ENCODE data around the gene ZNF318. TPM values are rescaled to one million over a fixed set of nuclear protein-coding genes. Genes with fewer than 3 reads are reported as not detected.

ZNF318 gene
- total RNA-seq, 1 experiment from 2014 or later = 17.1 TPM

DNA sequence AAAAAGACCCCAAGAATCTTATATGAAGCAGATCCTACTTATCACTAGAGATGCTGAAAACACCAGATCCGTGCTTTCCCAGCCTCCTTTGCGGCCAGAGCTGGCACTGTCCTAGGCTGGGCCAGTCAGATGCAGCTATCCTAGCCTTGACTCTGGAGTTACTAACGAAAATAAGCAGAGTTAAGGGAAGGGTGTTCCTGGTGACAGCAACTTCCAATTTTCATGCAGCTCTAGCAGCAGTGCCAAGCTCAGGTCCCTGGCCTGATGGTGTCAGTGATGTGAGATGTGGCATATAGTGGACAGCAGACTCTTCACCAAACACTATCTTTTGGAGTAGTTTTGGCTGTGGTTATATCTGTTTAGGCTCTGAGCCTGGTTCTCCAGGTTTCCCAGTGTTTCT is 32.3 kb upstream of the ZNF318 start:
- Histone ChIP-seq H3F3A (ENCODE audit: insufficient read depth, low read depth) (peaks cover 22% of the 10 kb centered on the region), H3K9me2 (ENCODE audit: insufficient read depth) (no peaks in the 10 kb centered on the region), H3K27ac (no peak overlapping the region), H3K9me3 (ENCODE audit: insufficient read depth, low read depth) (peaks cover 4% of the 10 kb centered on the region; the same call in 1 of the 2 replicates), H3K79me2 (ENCODE audit: low read depth) (no peaks in the 10 kb centered on the region), H3K4me2 (no peak overlapping the region), H3K4me1 (replicated peaks; ENCODE audit: insufficient read depth) (peaks cover 39% of the 10 kb centered on the region), H3K27me3 (ENCODE audit: insufficient read depth, low read depth) (no peaks in the 10 kb centered on the region), H3K36me3 (ENCODE audit: low read depth) (no peaks in the 10 kb centered on the region), H2AFZ (no peak overlapping the region), H3K4me3 (no peak overlapping the region), H4K20me1 (ENCODE audit: insufficient read depth) (no peaks in the 10 kb centered on the region)
- no peak for DNase-seq
- ChIA-PET CTCF (no interaction called here), POLR2A (ENCODE audit: unreplicated experiment) (no interaction called here)
- intact Hi-C loops (cut with micrococcal nuclease; ENCODE audit: unreplicated experiment) = no loop called here
- BruUV-seq (replicated peaks) = no TSS peak
- TF ChIP-seq EZH2 (IDR thresholded peaks at IDR 0.05; ENCODE audit: low read depth) = no peak
- no peak for TF ChIP-seq CTCF (conservative IDR thresholded peaks at IDR 0.05)

- peaks cover 44% of the 10 kb centered on the region for H3K4me1 ChIP-seq (replicated peaks; ENCODE audit: insufficient read depth)
- no peaks in the 10 kb centered on the region for H3K36me3 ChIP-seq (ENCODE audit: low read depth)
- no peaks in the 10 kb centered on the region for H3K79me2 ChIP-seq (ENCODE audit: low read depth)
- TF ChIP-seq EZH2 (IDR thresholded peaks at IDR 0.05; ENCODE audit: low read depth) (no peak), CTCF (conservative IDR thresholded peaks at IDR 0.05) (no peak)
- ChIA-PET POLR2A (ENCODE audit: unreplicated experiment) (no interaction called here), CTCF (no interaction called here)
- BruUV-seq (replicated peaks) = no TSS peak
- no peak overlapping the region for H3K4me3 ChIP-seq
- no peaks in the 10 kb centered on the region for H3K9me2 ChIP-seq (ENCODE audit: insufficient read depth)
- 0 out of 2 replicates have a peak overlapping the region, but pooled peaks have one; percentile 1 for H3K4me2 ChIP-seq
- H3K27ac ChIP-seq = no peak overlapping the region
- H2AFZ ChIP-seq = no peak overlapping the region
- H3K27me3 ChIP-seq (ENCODE audit: insufficient read depth, low read depth) = no peaks in the 10 kb centered on the region
- no peaks in the 10 kb centered on the region; the same call in 1 of the 2 replicates for H3K9me3 ChIP-seq (ENCODE audit: insufficient read depth, low read depth)
- no peak for DNase-seq
- peaks cover 22% of the 10 kb centered on the region for H3F3A ChIP-seq (ENCODE audit: insufficient read depth, low read depth)
- H4K20me1 ChIP-seq (ENCODE audit: insufficient read depth) = no peaks in the 10 kb centered on the region
- intact Hi-C loops (cut with micrococcal nuclease; ENCODE audit: unreplicated experiment) = no loop called here
These were observed 30.6 kb upstream of the ZNF318 start for GRCh38 chr6:43399932-43400487.

DNA sequence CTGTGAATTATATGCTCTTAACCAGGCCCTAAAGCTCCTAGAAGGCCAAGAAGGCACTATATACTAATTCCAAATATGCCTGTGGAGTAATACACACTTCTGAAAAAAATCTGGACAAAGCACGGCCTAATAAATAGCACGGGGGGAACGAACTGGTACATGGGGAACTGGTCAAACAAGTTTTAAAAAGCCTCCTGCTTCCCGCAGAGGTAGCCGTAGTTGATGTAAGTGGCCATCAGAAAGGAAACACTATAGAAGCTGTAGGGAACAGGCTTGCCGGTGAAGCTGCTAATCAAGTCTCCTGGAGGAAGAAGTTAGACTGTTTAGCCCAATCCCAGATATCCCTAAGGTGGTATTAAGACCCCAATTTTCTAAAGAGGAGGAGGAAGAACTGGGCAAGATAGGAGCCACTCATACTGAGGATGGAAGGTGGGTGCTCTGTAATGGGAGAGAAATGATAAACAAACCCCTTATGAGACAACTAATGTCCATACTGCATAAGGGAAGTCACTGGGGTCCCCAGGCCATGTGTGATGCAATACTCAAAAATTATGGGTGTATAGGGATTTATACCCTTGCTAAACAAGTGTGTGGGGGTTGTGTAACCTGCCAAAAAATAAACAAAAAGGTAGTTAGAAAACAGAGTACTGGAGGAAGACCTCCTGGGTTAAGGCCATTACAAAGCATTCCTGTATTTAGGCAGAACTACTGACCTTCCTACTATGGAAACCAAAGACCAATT is 27.1 kb upstream of the ZNF318 start:
- intact Hi-C loops (cut with micrococcal nuclease; ENCODE audit: unreplicated experiment) = no loop called here
- H3K9me2 ChIP-seq (ENCODE audit: insufficient read depth) = no peaks in the 10 kb centered on the region
- H4K20me1 ChIP-seq (ENCODE audit: insufficient read depth) = no peaks in the 10 kb centered on the region
- H3K4me3 ChIP-seq = peak overlapping the region; percentile 22; the same call in 1 of the 2 replicates
- POLR2A ChIA-PET (ENCODE audit: unreplicated experiment) = no interaction called here
- CTCF ChIA-PET = interaction anchor here (0.5 to 0.7 kb wide), 2 partner anchors 61 to 128 kb away, joined by 4 to 6 read pairs; no protein-coding TSS in a partner anchor
- H3K27me3 ChIP-seq (ENCODE audit: insufficient read depth, low read depth) = no peaks in the 10 kb centered on the region
- no peak for TF ChIP-seq CTCF (conservative IDR thresholded peaks at IDR 0.05)
- TF ChIP-seq EZH2 (IDR thresholded peaks at IDR 0.05; ENCODE audit: low read depth) = no peak
- H3K79me2 ChIP-seq (ENCODE audit: low read depth) = no peaks in the 10 kb centered on the region
- H3K9me3 ChIP-seq (ENCODE audit: insufficient read depth, low read depth) = no peaks in the 10 kb centered on the region
- no TSS peak for BruUV-seq (replicated peaks)
- H3K27ac ChIP-seq = peak overlapping the region; percentile 62
- H3K4me1 ChIP-seq (replicated peaks; ENCODE audit: insufficient read depth) = peaks cover 40% of the 10 kb centered on the region
- no peaks in the 10 kb centered on the region for H3K36me3 ChIP-seq (ENCODE audit: low read depth)
- H3K4me2 ChIP-seq = peak overlapping the region; percentile 71
- DNase-seq = peak; percentile 42 to 83
- peak overlapping the region; percentile 67; the same call in 1 of the 2 replicates for H2AFZ ChIP-seq
- peaks cover 19% of the 10 kb centered on the region for H3F3A ChIP-seq (ENCODE audit: insufficient read depth, low read depth)

Data from PC-9 (cell line).